Measurements from ENCODE around the gene EHBP1. TPM values are rescaled to one million over a fixed set of nuclear protein-coding genes. Genes with fewer than 3 reads are reported as not detected.

The EHBP1 gene
- total RNA-seq, 4 donors from 2014 or later, result 42.9 to 116 (median 58.3) TPM

GRCh38 chr2:62939735-62940491 is 234.4 kb downstream of the EHBP1 start:
- H3K9me3 ChIP-seq, result no peaks in the 10 kb centered on the region
- TF ChIP-seq POLR2AphosphoS5 (IDR thresholded peaks at IDR 0.05) (no peak), POLR2A (IDR thresholded peaks at IDR 0.05) (no peak), CTCF (IDR thresholded peaks at IDR 0.05) (no peak), EP300 (IDR thresholded peaks at IDR 0.05) (no peak)
- no peaks in the 10 kb centered on the region for H3K27me3 ChIP-seq
- no peak overlapping the region for H3K4me3 ChIP-seq
- H3K27ac ChIP-seq, result no peak overlapping the region
- H3K36me3 ChIP-seq, result peaks cover 6% of the 10 kb centered on the region
- no peaks in the 10 kb centered on the region for H3K4me1 ChIP-seq
- WGBS, result 82% methylated on average over 5 of the region's 5 CpGs
- no peak for DNase-seq (ENCODE audit: low spot score in 2 of 2)

DNA sequence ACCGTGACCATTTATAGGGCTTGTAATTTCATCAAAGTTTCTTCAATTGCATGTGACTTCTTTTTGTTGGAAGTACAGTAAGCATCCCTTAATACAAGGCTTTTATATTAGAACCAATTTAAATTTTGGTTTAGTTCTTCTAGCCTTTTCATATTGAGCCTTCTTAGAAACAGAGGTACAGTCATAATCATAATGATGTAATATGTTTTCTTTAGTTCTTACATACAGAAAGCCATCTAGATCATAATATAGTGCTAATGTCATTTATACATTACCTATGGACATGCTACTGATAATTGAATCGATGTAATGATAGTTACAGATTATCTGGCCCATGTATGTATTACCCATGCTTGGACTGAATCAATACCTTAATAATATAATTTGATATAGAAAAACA is 235.2 kb downstream of the EHBP1 start:
- DNase-seq (ENCODE audit: low spot score in 2 of 2), result no peak
- no peaks in the 10 kb centered on the region for H3K9me3 ChIP-seq
- H3K4me3 ChIP-seq, result no peak overlapping the region
- 92% methylated on average over 2 of the region's 2 CpGs for WGBS
- no peaks in the 10 kb centered on the region for H3K27me3 ChIP-seq
- peaks cover 9% of the 10 kb centered on the region for H3K36me3 ChIP-seq
- no peak for TF ChIP-seq POLR2AphosphoS5 (IDR thresholded peaks at IDR 0.05)
- no peak for TF ChIP-seq EP300 (IDR thresholded peaks at IDR 0.05)
- no peak for TF ChIP-seq CTCF (IDR thresholded peaks at IDR 0.05)
- TF ChIP-seq POLR2A (IDR thresholded peaks at IDR 0.05), result no peak
- H3K4me1 ChIP-seq, result no peaks in the 10 kb centered on the region
- H3K27ac ChIP-seq, result no peak overlapping the region

- no peak for DNase-seq (ENCODE audit: low spot score in 2 of 2)
- Histone ChIP-seq H3K4me1 (no peaks in the 10 kb centered on the region), H3K9me3 (no peaks in the 10 kb centered on the region), H3K27me3 (no peaks in the 10 kb centered on the region), H3K36me3 (peaks cover 9% of the 10 kb centered on the region), H3K4me3 (no peak overlapping the region), H3K27ac (no peak overlapping the region)
- 83% methylated on average over 2 of the region's 2 CpGs for WGBS
- TF ChIP-seq EP300 (IDR thresholded peaks at IDR 0.05), result no peak
- no peak for TF ChIP-seq POLR2AphosphoS5 (IDR thresholded peaks at IDR 0.05)
- no peak for TF ChIP-seq CTCF (IDR thresholded peaks at IDR 0.05)
- TF ChIP-seq POLR2A (IDR thresholded peaks at IDR 0.05), result no peak
These were observed 235.9 kb downstream of the EHBP1 start for GRCh38 chr2:62941413-62941812.

GRCh38 chr2:62944362-62944761 is 238.8 kb downstream of the EHBP1 start:
- DNase-seq (ENCODE audit: low spot score in 2 of 2), result no peak
- H3K4me3 ChIP-seq, result no peak overlapping the region
- H3K9me3 ChIP-seq, result no peaks in the 10 kb centered on the region
- WGBS, result 95% methylated on average over 2 of the region's 2 CpGs
- H3K36me3 ChIP-seq, result peaks cover 15% of the 10 kb centered on the region
- H3K4me1 ChIP-seq, result peaks cover 4% of the 10 kb centered on the region
- no peaks in the 10 kb centered on the region for H3K27me3 ChIP-seq
- no peak overlapping the region for H3K27ac ChIP-seq
- TF ChIP-seq POLR2A (IDR thresholded peaks at IDR 0.05), result no peak

DNA sequence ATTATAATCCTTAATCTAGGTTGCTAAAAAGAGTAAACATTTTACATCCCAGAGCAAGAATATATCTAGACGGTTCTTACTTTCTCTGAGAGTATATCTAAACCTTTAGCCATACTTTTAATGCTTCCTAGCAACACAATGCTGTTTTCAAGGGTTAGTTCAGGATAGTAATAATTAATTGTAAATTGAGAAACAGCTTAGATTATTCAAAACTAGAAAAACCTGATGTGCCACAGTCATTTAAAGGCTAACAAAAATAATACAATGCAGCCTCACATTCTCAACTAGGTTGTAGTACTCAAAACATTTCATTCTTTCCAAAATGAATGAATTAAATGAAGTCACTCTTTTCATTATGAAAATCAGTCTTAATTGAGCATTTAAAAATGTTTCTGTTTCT is 241.9 kb downstream of the EHBP1 start:
- no peak for DNase-seq (ENCODE audit: low spot score in 2 of 2)
- peaks cover 4% of the 10 kb centered on the region for H3K4me1 ChIP-seq
- TF ChIP-seq EP300 (IDR thresholded peaks at IDR 0.05) (no peak), CTCF (IDR thresholded peaks at IDR 0.05) (no peak), POLR2A (IDR thresholded peaks at IDR 0.05) (no peak), POLR2AphosphoS5 (IDR thresholded peaks at IDR 0.05) (no peak)
- WGBS, result 54% methylated on average over 1 of the region's 1 CpG
- H3K27ac ChIP-seq, result no peak overlapping the region
- no peaks in the 10 kb centered on the region for H3K9me3 ChIP-seq
- H3K36me3 ChIP-seq, result peaks cover 25% of the 10 kb centered on the region
- H3K27me3 ChIP-seq, result no peaks in the 10 kb centered on the region
- no peak overlapping the region for H3K4me3 ChIP-seq

Data from suprapubic skin (tissue), 4 donors.